HepG2 (cell line): Measurements from ENCODE around the gene RAB30. TPM values are rescaled to one million over a fixed set of nuclear protein-coding genes. Genes with fewer than 3 reads are reported as not detected.
A peak's percentile ranks its signal among the peaks of the same experiment; 100 is the strongest.

Experiments
- ARID5B ChIP-seq: IDR thresholded peaks from 2 replicates; pipeline ENCODE4 v1.4.0; 2020; ENCODE audit warnings: mild to moderate bottlenecking, missing genetic modification reagents
- CEBPG ChIP-seq: IDR thresholded peaks from 2 replicates; pipeline ENCODE4 v1.6.1; 2016
- CHD4 ChIP-seq: fragments of 200-600 bp; sonication (generic); IDR thresholded peaks from 2 replicates; pipeline ENCODE4 v1.7.0; 2017; ENCODE audit warnings: mild to moderate bottlenecking, low read length, borderline replicate concordance
- DMAP1 ChIP-seq: IDR thresholded peaks from 2 replicates; pipeline ENCODE4 v1.6.1; 2016
- MIER2 ChIP-seq: IDR thresholded peaks from 2 replicates; pipeline ENCODE4 v1.6.1; 2016; ENCODE audit warnings: missing biosample characterization, missing genetic modification reagents
- NAIF1 ChIP-seq: sonication (generic); formaldehyde crosslinking; IDR thresholded peaks from 2 replicates; pipeline ENCODE4 v1.5.0; 2020; ENCODE audit warnings: mild to moderate bottlenecking, missing genetic modification reagents, borderline replicate concordance
- PATZ1 ChIP-seq: sonication (generic); formaldehyde crosslinking; IDR thresholded peaks from 2 replicates; pipeline ENCODE4 v1.4.0; 2020; ENCODE audit warnings: missing genetic modification reagents
- POLR2AphosphoS5 ChIP-seq: IDR thresholded peaks from 2 replicates; pipeline ENCODE4 v1.6.1; 2012; ENCODE audit warnings: low read depth, low read length
- RBFOX2 ChIP-seq: fragments of 200-400 bp; formaldehyde crosslinking; IDR thresholded peaks from 2 replicates; pipeline ENCODE4 v1.6.1; 2017; ENCODE audit warnings: low read depth, mild to moderate bottlenecking, low read length
- REPIN1 ChIP-seq: sonication (generic); formaldehyde crosslinking; IDR thresholded peaks from 2 replicates; pipeline ENCODE4 v1.8.0; 2022; ENCODE audit warnings: missing genetic modification reagents, low read depth, mild to moderate bottlenecking, borderline replicate concordance
- RFX5 ChIP-seq: IDR thresholded peaks from 2 replicates; pipeline ENCODE4 v1.6.1; 2011; ENCODE audit warnings: low read depth, low read length, improper control_type of control experiment
- SOX5 ChIP-seq: IDR thresholded peaks from 2 replicates; pipeline ENCODE4 v1.6.1; 2016; ENCODE audit warnings: borderline replicate concordance
- ZMYM4 ChIP-seq: sonication (generic); formaldehyde crosslinking; IDR thresholded peaks from 2 replicates; pipeline ENCODE4 v1.8.1; 2023; ENCODE audit warnings: mild to moderate bottlenecking, missing genetic modification reagents
- ZNF503 ChIP-seq: sonication (generic); formaldehyde crosslinking; IDR thresholded peaks from 2 replicates; pipeline ENCODE4 v1.4.0; 2020; ENCODE audit warnings: missing genetic modification reagents
- ZNF670 ChIP-seq: sonication (generic); formaldehyde crosslinking; IDR thresholded peaks from 2 replicates; pipeline ENCODE4 v1.8.0; 2022; ENCODE audit warnings: mild to moderate bottlenecking, missing genetic modification reagents, borderline replicate concordance
- polyA plus RNA-seq, 8 experiments: library from polyadenylated mRNA; depleted of rRNA in 3 of 8; stranded (reverse) in 7 of 8; unstranded in 1 of 8; fragments of >200 nt; fragmentation: Illumina TruSeq in 4 of 8; extraction: Trizol in 4 of 8; gene quantifications; 2 replicates each; pipeline versions ENCODE4 v1.2.1 to v1.2.3, GENCODE V29; 2011 to 2016; ENCODE audit warnings: low read depth in 4 of 8, missing spikeins in 1 of 8, mixed read lengths in 1 of 8; ENCODE audit not compliant: insufficient read depth in 1 of 8
- total RNA-seq, 5 experiments: library from RNA; depleted of rRNA; stranded (reverse); fragments of >200 nt; fragmentation: Illumina TruSeq; extraction: Trizol; gene quantifications; 2 replicates each; pipeline ENCODE4 v1.2.3, GENCODE V29; 2016; ENCODE audit warnings: low read depth in 1 of 5
- TF ChIP-seq, protein P1 (sequence below): sonication (generic); formaldehyde crosslinking; IDR thresholded peaks from 2 replicates; pipeline ENCODE4 v1.5.0; 2020; ENCODE audit warnings: missing genetic modification reagents
- TF ChIP-seq, protein P2 (sequence below): sonication (generic); formaldehyde crosslinking; IDR thresholded peaks from 2 replicates; pipeline ENCODE4 v1.4.0; 2020; ENCODE audit warnings: missing genetic modification reagents

RAB30 gene
- total and polyA plus RNA-seq, 2 of the 13 experiments (the other 11 are each of a cell fraction or from before 2014, with no cell fraction given), result 3.7 to 5.0 TPM

DNA sequence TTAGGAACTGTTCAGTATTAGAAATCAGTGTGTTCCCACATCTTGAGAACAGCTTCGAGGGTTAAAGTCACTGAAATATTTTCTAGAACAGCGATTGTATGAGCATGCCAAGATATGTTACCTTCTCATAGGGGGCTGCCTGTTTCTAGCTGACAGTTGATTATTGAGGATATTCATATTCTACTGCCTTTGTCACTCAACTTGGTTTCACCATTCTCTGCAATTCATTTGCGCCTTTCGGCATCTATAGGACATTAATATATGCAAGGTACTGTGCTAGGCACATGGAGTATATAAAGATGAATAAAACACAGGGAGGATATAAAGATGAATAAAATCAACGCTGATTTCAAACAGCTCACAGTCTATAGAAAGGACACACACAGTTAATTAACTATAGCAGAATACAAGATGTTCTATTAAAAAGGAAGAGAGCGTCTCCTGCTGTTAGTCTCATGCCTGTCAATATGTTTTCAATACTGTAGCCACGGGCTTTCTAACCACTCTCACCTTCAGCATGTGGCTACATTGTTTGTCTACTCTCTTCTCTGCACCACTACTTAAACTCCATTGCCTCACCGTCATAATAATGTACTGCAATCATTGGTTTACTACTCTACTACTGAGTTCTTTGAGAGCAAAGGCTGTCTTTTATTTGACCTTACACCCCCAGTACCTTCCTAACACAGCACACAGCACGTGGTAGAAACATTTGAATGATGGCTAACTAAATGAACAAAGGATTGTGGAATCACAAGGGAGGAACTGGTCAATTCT, 81.9 kb downstream of the RAB30 start (continued):
- TF ChIP-seq, protein P1, sequence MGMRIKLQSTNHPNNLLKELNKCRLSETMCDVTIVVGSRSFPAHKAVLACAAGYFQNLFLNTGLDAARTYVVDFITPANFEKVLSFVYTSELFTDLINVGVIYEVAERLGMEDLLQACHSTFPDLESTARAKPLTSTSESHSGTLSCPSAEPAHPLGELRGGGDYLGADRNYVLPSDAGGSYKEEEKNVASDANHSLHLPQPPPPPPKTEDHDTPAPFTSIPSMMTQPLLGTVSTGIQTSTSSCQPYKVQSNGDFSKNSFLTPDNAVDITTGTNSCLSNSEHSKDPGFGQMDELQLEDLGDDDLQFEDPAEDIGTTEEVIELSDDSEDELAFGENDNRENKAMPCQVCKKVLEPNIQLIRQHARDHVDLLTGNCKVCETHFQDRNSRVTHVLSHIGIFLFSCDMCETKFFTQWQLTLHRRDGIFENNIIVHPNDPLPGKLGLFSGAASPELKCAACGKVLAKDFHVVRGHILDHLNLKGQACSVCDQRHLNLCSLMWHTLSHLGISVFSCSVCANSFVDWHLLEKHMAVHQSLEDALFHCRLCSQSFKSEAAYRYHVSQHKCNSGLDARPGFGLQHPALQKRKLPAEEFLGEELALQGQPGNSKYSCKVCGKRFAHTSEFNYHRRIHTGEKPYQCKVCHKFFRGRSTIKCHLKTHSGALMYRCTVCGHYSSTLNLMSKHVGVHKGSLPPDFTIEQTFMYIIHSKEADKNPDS, result no peak
- TF ChIP-seq MIER2 (0 out of 2 replicates have a peak, but pooled peaks have one; percentile 3), RFX5 (no peak), DMAP1 (peak; percentile 19; the same call in 1 of the 2 replicates), ZNF670 (CRISPR knock-in tag) (no peak), POLR2AphosphoS5 (0 out of 2 replicates have a peak, but pooled peaks have one; percentile 32), RBFOX2 (peak; percentile 44; the same call in 1 of the 2 replicates), ARID5B (CRISPR knock-in tag) (peak; percentile 59; the same call in 1 of the 2 replicates), NAIF1 (CRISPR knock-in tag) (0 out of 2 replicates have a peak, but pooled peaks have one; percentile 38), PATZ1 (CRISPR knock-in tag) (peak; percentile 25; the same call in 1 of the 2 replicates), ZMYM4 (CRISPR knock-in tag) (no peak), REPIN1 (CRISPR knock-in tag) (peak; percentile 44; the same call in 1 of the 2 replicates), SOX5 (0 out of 2 replicates have a peak, but pooled peaks have one; percentile 34), CHD4 (peak; percentile 78; the same call in 1 of the 2 replicates), ZNF503 (CRISPR knock-in tag) (peak; percentile 17; the same call in 1 of the 2 replicates), CEBPG (CRISPR knock-in tag) (peak; percentile 65; the same call in 1 of the 2 replicates)
- TF ChIP-seq, protein P2, sequence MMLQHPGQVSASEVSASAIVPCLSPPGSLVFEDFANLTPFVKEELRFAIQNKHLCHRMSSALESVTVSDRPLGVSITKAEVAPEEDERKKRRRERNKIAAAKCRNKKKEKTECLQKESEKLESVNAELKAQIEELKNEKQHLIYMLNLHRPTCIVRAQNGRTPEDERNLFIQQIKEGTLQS, result no peak
